ENCODE data around the gene CTNNA3. TPM values are rescaled to one million over a fixed set of nuclear protein-coding genes. Genes with fewer than 3 reads are reported as not detected.

CTNNA3 gene
- total and polyA plus RNA-seq, 7 donors: under 0.01 to 4.6 (median 2.4) TPM; not detected in 1

- no peak overlapping the region for H3K4me3 ChIP-seq
- H3K4me1 ChIP-seq: no peaks in the 10 kb centered on the region
- no peaks in the 10 kb centered on the region for H3K36me3 ChIP-seq
- 48 to 79% methylated on average over 4 of the region's 4 CpGs for WGBS, 2 donors
- DNase-seq: no peak
- TF ChIP-seq POLR2A (IDR thresholded peaks at IDR 0.05) (no peak), POLR2AphosphoS5 (IDR thresholded peaks at IDR 0.05) (no peak), EP300 (IDR thresholded peaks at IDR 0.05) (no peak)
- TF ChIP-seq, protein P1, sequence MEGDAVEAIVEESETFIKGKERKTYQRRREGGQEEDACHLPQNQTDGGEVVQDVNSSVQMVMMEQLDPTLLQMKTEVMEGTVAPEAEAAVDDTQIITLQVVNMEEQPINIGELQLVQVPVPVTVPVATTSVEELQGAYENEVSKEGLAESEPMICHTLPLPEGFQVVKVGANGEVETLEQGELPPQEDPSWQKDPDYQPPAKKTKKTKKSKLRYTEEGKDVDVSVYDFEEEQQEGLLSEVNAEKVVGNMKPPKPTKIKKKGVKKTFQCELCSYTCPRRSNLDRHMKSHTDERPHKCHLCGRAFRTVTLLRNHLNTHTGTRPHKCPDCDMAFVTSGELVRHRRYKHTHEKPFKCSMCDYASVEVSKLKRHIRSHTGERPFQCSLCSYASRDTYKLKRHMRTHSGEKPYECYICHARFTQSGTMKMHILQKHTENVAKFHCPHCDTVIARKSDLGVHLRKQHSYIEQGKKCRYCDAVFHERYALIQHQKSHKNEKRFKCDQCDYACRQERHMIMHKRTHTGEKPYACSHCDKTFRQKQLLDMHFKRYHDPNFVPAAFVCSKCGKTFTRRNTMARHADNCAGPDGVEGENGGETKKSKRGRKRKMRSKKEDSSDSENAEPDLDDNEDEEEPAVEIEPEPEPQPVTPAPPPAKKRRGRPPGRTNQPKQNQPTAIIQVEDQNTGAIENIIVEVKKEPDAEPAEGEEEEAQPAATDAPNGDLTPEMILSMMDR (IDR thresholded peaks at IDR 0.05): no peak
- no peaks in the 10 kb centered on the region for H3K27me3 ChIP-seq
- intact Hi-C loops (cut with DNase I): no loop called here
- H3K27ac ChIP-seq: no peak overlapping the region
- no peaks in the 10 kb centered on the region for H3K9me3 ChIP-seq
These were observed 1412.0 kb downstream of the CTNNA3 start for GRCh38 chr10:66283874-66284464.

GRCh38 chr10:66283064-66283463, 1412.9 kb downstream of the CTNNA3 start:
- 87 to 93% methylated on average over 2 of the region's 2 CpGs for WGBS, 2 donors
- Histone ChIP-seq H3K27me3 (no peaks in the 10 kb centered on the region), H3K27ac (no peak overlapping the region), H3K4me3 (no peak overlapping the region), H3K36me3 (no peaks in the 10 kb centered on the region), H3K9me3 (no peaks in the 10 kb centered on the region), H3K4me1 (no peaks in the 10 kb centered on the region)
- intact Hi-C loops (cut with DNase I): no loop called here
- TF ChIP-seq EP300 (IDR thresholded peaks at IDR 0.05): no peak
- TF ChIP-seq, protein P1 (IDR thresholded peaks at IDR 0.05): no peak
- TF ChIP-seq POLR2A (IDR thresholded peaks at IDR 0.05): no peak
- no peak for TF ChIP-seq POLR2AphosphoS5 (IDR thresholded peaks at IDR 0.05)
- no peak for DNase-seq

DNA sequence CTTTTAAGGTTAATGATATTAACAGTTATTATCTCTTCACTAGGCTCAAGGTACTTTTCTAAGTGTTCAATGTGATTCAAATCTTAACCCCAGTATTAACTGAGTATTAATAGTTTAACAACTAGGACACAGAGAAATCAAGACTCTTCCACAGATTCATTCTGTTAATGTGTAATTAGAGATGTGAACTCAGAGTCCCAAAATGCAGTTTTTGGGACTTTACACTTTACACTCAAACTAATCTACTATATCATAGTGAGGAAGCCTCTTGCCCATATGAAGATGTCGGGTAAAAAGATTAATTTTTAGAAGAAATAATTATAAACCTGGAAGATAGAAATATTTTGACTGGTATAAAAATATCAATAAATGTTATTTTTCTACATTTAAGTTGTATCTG, 1414.7 kb downstream of the CTNNA3 start:
- Histone ChIP-seq H3K9me3 (no peaks in the 10 kb centered on the region), H3K4me3 (no peak overlapping the region), H3K4me1 (no peaks in the 10 kb centered on the region), H3K36me3 (no peaks in the 10 kb centered on the region), H3K27me3 (no peaks in the 10 kb centered on the region), H3K27ac (no peak overlapping the region)
- no peak for DNase-seq
- TF ChIP-seq, protein P1 (IDR thresholded peaks at IDR 0.05): no peak
- TF ChIP-seq POLR2AphosphoS5 (IDR thresholded peaks at IDR 0.05) (no peak), POLR2A (IDR thresholded peaks at IDR 0.05) (no peak), EP300 (IDR thresholded peaks at IDR 0.05) (no peak)
- intact Hi-C loops (cut with DNase I): no loop called here
- 86% methylated on average over 1 of the region's 1 CpG for WGBS, 2 donors

DNA sequence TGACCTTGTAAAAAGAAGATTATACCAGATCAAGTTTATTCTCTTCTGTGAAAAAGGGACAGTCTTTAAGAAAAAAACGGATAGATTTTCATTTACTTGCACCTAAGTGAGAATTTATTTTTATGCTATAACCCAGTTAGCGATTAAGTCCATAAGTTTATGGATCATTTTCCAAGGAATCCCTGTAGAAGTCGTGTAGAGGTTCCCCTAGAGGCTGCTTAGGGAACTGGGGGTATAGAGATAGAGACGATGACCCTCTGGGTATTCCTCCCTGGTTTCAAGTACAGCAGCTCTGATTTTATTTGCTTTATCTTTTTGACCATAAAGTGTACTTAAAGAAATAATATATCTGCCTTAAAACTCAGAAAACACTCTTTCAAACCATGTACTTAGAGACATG, 1418.5 kb downstream of the CTNNA3 start:
- TF ChIP-seq EP300 (IDR thresholded peaks at IDR 0.05): no peak
- TF ChIP-seq, protein P1 (IDR thresholded peaks at IDR 0.05): no peak
- no peak for TF ChIP-seq POLR2AphosphoS5 (IDR thresholded peaks at IDR 0.05)
- TF ChIP-seq POLR2A (IDR thresholded peaks at IDR 0.05): no peak
- Histone ChIP-seq H3K27me3 (no peaks in the 10 kb centered on the region), H3K36me3 (no peaks in the 10 kb centered on the region), H3K9me3 (no peaks in the 10 kb centered on the region), H3K4me3 (no peak overlapping the region), H3K27ac (no peak overlapping the region), H3K4me1 (no peaks in the 10 kb centered on the region)
- intact Hi-C loops (cut with DNase I): no loop called here
- WGBS, 2 donors: 65 to 85% methylated on average over 4 of the region's 4 CpGs
- no peak for DNase-seq

- 77 to 78% methylated on average over 3 of the region's 3 CpGs for WGBS, 2 donors
- H3K36me3 ChIP-seq: no peaks in the 10 kb centered on the region
- TF ChIP-seq POLR2AphosphoS5 (IDR thresholded peaks at IDR 0.05) (no peak), POLR2A (IDR thresholded peaks at IDR 0.05) (no peak), EP300 (IDR thresholded peaks at IDR 0.05) (no peak)
- TF ChIP-seq, protein P1 (IDR thresholded peaks at IDR 0.05): no peak
- no peak overlapping the region for H3K4me3 ChIP-seq
- no peaks in the 10 kb centered on the region for H3K27me3 ChIP-seq
- no peaks in the 10 kb centered on the region for H3K4me1 ChIP-seq
- H3K27ac ChIP-seq: no peak overlapping the region
- no peak for DNase-seq
- no peaks in the 10 kb centered on the region for H3K9me3 ChIP-seq
- intact Hi-C loops (cut with DNase I): no loop called here
These were observed 1422.0 kb downstream of the CTNNA3 start for GRCh38 chr10:66273966-66274519.
